DND-41 (cell line): ENCODE data around the gene SLC13A2.

ENCODE experiments used
- EZH2 ChIP-seq: IDR thresholded peaks from 3 replicates; pipeline ENCODE4 v1.6.1; 2012; ENCODE audit warnings: borderline replicate concordance, low read depth, mild to moderate bottlenecking, moderate library complexity, low read length, inconsistent platforms; ENCODE audit not compliant: severe bottlenecking
- TF ChIP-seq, protein P1 (sequence below): IDR thresholded peaks from 2 replicates; pipeline ENCODE4 v1.5.1; 2012; ENCODE audit warnings: borderline replicate concordance, low read length, moderate library complexity, mild to moderate bottlenecking; ENCODE audit not compliant: poor library complexity, severe bottlenecking; ENCODE audit errors: extremely low read depth

DNA sequence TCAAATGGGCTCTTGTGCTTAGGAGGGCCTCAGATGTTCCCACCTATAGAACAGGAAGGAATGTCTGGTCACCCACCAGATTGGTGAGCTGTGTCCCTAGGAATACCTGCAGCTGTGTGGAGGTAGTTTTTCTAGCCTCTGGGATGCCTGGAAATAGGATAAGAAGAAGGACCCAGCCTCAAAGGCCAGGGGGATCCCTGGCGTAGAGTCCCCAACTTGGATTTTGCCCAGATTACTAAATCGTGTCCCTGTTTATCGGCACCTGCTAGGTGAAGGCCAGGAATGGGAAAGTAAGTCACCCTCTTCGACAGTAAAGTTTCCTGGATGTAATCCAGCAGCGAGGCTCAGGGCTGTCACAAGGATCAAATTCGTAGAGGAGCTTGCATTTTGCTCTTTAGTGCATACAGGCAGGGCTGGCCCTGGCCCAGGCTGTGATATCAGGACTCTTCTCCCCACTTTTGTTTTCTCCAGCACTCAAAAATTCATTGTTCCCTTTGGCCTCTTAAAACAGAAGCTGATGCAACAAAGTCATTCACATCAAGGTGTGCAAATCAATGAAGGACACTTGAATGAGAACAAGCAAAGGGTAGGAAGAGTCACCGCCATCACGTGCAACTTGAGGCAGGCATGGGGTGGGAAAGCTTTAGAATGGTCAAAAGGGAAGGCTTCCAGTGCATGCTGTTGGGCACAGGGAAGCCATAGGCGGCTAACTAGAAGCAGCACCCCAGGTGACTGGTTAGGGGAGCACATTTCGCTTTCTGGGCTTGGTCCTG, 7.5 kb downstream of the SLC13A2 start:
- TF ChIP-seq, protein P1, sequence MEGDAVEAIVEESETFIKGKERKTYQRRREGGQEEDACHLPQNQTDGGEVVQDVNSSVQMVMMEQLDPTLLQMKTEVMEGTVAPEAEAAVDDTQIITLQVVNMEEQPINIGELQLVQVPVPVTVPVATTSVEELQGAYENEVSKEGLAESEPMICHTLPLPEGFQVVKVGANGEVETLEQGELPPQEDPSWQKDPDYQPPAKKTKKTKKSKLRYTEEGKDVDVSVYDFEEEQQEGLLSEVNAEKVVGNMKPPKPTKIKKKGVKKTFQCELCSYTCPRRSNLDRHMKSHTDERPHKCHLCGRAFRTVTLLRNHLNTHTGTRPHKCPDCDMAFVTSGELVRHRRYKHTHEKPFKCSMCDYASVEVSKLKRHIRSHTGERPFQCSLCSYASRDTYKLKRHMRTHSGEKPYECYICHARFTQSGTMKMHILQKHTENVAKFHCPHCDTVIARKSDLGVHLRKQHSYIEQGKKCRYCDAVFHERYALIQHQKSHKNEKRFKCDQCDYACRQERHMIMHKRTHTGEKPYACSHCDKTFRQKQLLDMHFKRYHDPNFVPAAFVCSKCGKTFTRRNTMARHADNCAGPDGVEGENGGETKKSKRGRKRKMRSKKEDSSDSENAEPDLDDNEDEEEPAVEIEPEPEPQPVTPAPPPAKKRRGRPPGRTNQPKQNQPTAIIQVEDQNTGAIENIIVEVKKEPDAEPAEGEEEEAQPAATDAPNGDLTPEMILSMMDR = no peak
- TF ChIP-seq EZH2 = no peak
